ENCODE measurements around the gene COMTD1. TPM values are rescaled to one million over a fixed set of nuclear protein-coding genes. Genes with fewer than 3 reads are reported as not detected.

The COMTD1 gene
- total and polyA plus RNA-seq, 2 of the 13 experiments (the other 11 are each of a cell fraction or from before 2014, with no cell fraction given): 11.8 to 18.4 TPM

DNA sequence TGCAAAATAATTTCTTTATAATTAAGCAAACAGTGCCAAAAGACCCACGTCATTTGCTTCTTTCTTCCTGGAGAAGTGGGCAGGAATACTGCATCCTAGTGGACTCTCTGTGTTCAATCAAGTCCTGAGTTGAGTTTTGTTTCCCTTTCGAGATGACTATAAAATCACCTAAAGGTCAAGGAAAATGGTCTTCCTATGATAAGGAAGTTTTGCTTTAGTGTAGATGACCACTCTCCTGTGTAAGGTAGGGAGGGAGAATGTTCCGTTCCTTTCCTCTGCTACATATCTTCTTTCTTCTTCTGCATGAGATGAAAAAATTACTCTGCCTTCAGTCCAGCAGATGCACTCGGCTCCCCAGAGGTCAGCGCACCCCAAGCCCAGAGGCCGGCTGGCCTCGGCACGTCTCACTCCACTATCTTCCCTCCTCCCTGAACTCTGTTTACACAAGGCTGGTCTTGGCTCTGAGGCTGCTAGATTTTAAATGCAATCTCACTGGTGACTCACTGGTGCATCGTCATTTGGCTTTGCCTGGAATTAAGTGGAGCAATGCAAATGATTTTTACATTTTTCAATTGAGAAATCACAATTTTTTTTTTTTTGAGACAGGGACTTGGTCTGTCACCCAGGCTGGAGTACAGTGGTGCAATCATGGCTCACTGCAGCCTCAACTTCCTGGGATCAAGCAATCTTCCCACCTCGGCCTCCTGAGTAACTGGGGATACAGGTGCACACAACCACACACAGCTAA is 43.8 kb downstream of the COMTD1 start (continued):
- TF ChIP-seq SMAD3 (CRISPR knock-in tag; IDR thresholded peaks at IDR 0.05) (0 out of 2 replicates have a peak, but pooled peaks have one; percentile 40), AGO2 (optimal IDR thresholded peaks at IDR 0.05; ENCODE audit: low read depth, low read length) (no peak), ZNF644 (CRISPR knock-in tag; IDR thresholded peaks at IDR 0.05; ENCODE audit: low read depth) (0 out of 2 replicates have a peak, but pooled peaks have one; percentile 33), MTA1 (CRISPR knock-in tag; IDR thresholded peaks at IDR 0.05; ENCODE audit: borderline replicate concordance) (peak; percentile 53; the same call in 1 of the 2 replicates), ZNF670 (CRISPR knock-in tag; IDR thresholded peaks at IDR 0.05; ENCODE audit: borderline replicate concordance) (no peak), ZNF605 (CRISPR knock-in tag; IDR thresholded peaks at IDR 0.05) (0 out of 2 replicates have a peak, but pooled peaks have one; percentile 29), PTBP1 (IDR thresholded peaks at IDR 0.05; ENCODE audit: low read depth, low read length, poor library complexity, severe bottlenecking) (no peak), ZNF335 (CRISPR knock-in tag; IDR thresholded peaks at IDR 0.05) (peak; percentile 94), MBD4 (IDR thresholded peaks at IDR 0.05; ENCODE audit: borderline replicate concordance, low read length) (no peak), BORCS8-MEF2B (CRISPR knock-in tag; IDR thresholded peaks at IDR 0.05) (no peak), AHDC1 (CRISPR knock-in tag; IDR thresholded peaks at IDR 0.05; ENCODE audit: borderline replicate concordance) (peak; percentile 60; the same call in 1 of the 2 replicates), ZFY (CRISPR knock-in tag; IDR thresholded peaks at IDR 0.05) (no peak), ZNF451 (CRISPR knock-in tag; IDR thresholded peaks at IDR 0.05) (no peak), IRF2 (CRISPR knock-in tag; IDR thresholded peaks at IDR 0.05) (peak; percentile 60; the same call in 1 of the 2 replicates), ZNF619 (CRISPR knock-in tag; IDR thresholded peaks at IDR 0.05) (no peak), KMT2A (CRISPR knock-in tag; IDR thresholded peaks at IDR 0.05) (0 out of 2 replicates have a peak, but pooled peaks have one; percentile 39), ZNF781 (CRISPR knock-in tag; IDR thresholded peaks at IDR 0.05; ENCODE audit: borderline replicate concordance, not compliant biosample characterization) (no peak), BCL6 (CRISPR knock-in tag; IDR thresholded peaks at IDR 0.05) (peak; percentile 17; the same call in 1 of the 2 replicates), KDM6A (CRISPR knock-in tag; IDR thresholded peaks at IDR 0.05; ENCODE audit: low read depth) (no peak), RXRA (CRISPR knock-in tag; IDR thresholded peaks at IDR 0.05) (peak; percentile 31; the same call in 1 of the 2 replicates), PHF21A (CRISPR knock-in tag; IDR thresholded peaks at IDR 0.05) (0 out of 2 replicates have a peak, but pooled peaks have one; percentile 38), SP4 (CRISPR knock-in tag; IDR thresholded peaks at IDR 0.05) (0 out of 2 replicates have a peak, but pooled peaks have one; percentile 17), SIN3B (IDR thresholded peaks at IDR 0.05; ENCODE audit: low read length) (no peak), ARNTL (CRISPR knock-in tag; IDR thresholded peaks at IDR 0.05) (no peak), ZFX (CRISPR knock-in tag; IDR thresholded peaks at IDR 0.05; ENCODE audit: low read depth) (0 out of 2 replicates have a peak, but pooled peaks have one; percentile 28)
- TF ChIP-seq, protein P1, sequence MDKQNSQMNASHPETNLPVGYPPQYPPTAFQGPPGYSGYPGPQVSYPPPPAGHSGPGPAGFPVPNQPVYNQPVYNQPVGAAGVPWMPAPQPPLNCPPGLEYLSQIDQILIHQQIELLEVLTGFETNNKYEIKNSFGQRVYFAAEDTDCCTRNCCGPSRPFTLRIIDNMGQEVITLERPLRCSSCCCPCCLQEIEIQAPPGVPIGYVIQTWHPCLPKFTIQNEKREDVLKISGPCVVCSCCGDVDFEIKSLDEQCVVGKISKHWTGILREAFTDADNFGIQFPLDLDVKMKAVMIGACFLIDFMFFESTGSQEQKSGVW (CRISPR knock-in tag; IDR thresholded peaks at IDR 0.05; ENCODE audit: borderline replicate concordance): no peak
